Loucy (cell line): ENCODE results near the gene EFTUD2.

Source experiments
- CTCF ChIP-seq: fragments of 200-600 bp; sonication (generic); conservative IDR thresholded peaks from 2 replicates; pipeline ENCODE4 v1.5.1; 2014; ENCODE audit warnings: mild to moderate bottlenecking, antibody characterized with exemption, low read length
- EZH2phosphoT487 ChIP-seq: fragments of 200-600 bp; IDR thresholded peaks from 2 replicates; pipeline ENCODE4 v1.6.1; 2018; ENCODE audit warnings: antibody characterized with exemption, mild to moderate bottlenecking, moderate library complexity, borderline replicate concordance

GRCh38 chr17:44892250-44892649 lies 7.0 kb downstream of the EFTUD2 start:
- no peak for TF ChIP-seq CTCF
- TF ChIP-seq EZH2phosphoT487 = no peak
